SK-N-SH (cell line): ENCODE measurements around the gene SOX13. TPM values are rescaled to one million over a fixed set of nuclear protein-coding genes. Genes with fewer than 3 reads are reported as not detected.

Experiments used
- CTCF ChIA-PET: fragments of 300-600, 350-600 bp; formaldehyde crosslinking; extraction: SDS; loops from one replicate; lab custom pipeline; 2021; lab: Yijun Ruan, JAX
- POLR2A ChIA-PET: fragments of 350-600 bp; sonication (Branson Sonifier 250); formaldehyde crosslinking; extraction: SDS; loops from one replicate; lab custom pipeline; 2020; ENCODE audit warnings: antibody characterized with exemption, inconsistent platforms; lab: Yijun Ruan, JAX
- DNase-seq: peaks from one replicate; pipeline ENCODE4 v3.0.0; 2012
- H2AFZ ChIP-seq: fragments of 200-600 bp; sonication (generic); 2 replicates; pipeline ENCODE4 v1.8.1; 2016; ENCODE audit warnings: antibody characterized with exemption, mild to moderate bottlenecking, low read depth
- H3F3A ChIP-seq: fragments of 200-600 bp; sonication (generic); replicated peaks from 2 replicates; pipeline ENCODE3; 2016; ENCODE audit warnings: antibody characterized with exemption, mild to moderate bottlenecking; ENCODE audit not compliant: insufficient read depth
- H3K27ac ChIP-seq, 2 experiments: fragments of 200-500 bp in 1 of 2; fragments of 200-600 bp in 1 of 2; sonication (Bioruptor generic) in 1 of 2; sonication (generic), shearing (Covaris generic) in 1 of 2; 2 replicates each; pipeline versions ENCODE4 v1.5.1 to v1.6.1; 2014 to 2016; ENCODE audit warnings: low read depth in 2 of 2, inconsistent platforms in 1 of 2, low read length in 1 of 2, mild to moderate bottlenecking in 1 of 2, mixed read lengths in 1 of 2
- H3K27me3 ChIP-seq: fragments of 200-600 bp; sonication (generic), shearing (Covaris generic); 2 replicates; pipeline ENCODE4 v1.6.1; 2016; ENCODE audit warnings: mixed run types; ENCODE audit not compliant: insufficient read depth
- H3K36me3 ChIP-seq, 2 experiments: fragments of 200-500 bp in 1 of 2; fragments of 200-600 bp in 1 of 2; sonication (Bioruptor generic) in 1 of 2; sonication (generic) in 1 of 2; replicated peaks in 1 of 2; 2 replicates each; pipeline versions ENCODE3 to v1.5.1; 2014 to 2016; ENCODE audit warnings: low read length in 1 of 2, mild to moderate bottlenecking in 1 of 2; ENCODE audit not compliant: insufficient read depth in 2 of 2, control insufficient read depth in 1 of 2
- H3K4me1 ChIP-seq, 2 experiments: fragments of 200-500 bp in 1 of 2; fragments of 200-600 bp in 1 of 2; sonication (Bioruptor generic) in 1 of 2; sonication (generic), shearing (Covaris generic) in 1 of 2; 2 replicates each; pipeline versions ENCODE4 v1.5.1 to v1.6.1; 2014 to 2016; ENCODE audit warnings: low read depth in 1 of 2, low read length in 1 of 2, mixed run types in 1 of 2; ENCODE audit not compliant: insufficient read depth in 2 of 2, control insufficient read depth in 1 of 2
- H3K4me2 ChIP-seq: fragments of 200-600 bp; sonication (generic), shearing (Covaris generic); 2 replicates; pipeline ENCODE4 v1.6.1; 2017; ENCODE audit warnings: mixed run types
- H3K4me3 ChIP-seq, 2 experiments: fragments of 200-500 bp in 1 of 2; fragments of 200-600 bp in 1 of 2; sonication (Bioruptor generic) in 1 of 2; sonication (generic), shearing (Covaris generic) in 1 of 2; 2 replicates each; pipeline versions ENCODE4 v1.5.1 to v1.8.1; 2014 to 2016; ENCODE audit warnings: low read depth in 2 of 2, inconsistent platforms in 1 of 2, low read length in 1 of 2, mild to moderate bottlenecking in 1 of 2, mixed read lengths in 1 of 2, moderate library complexity in 1 of 2
- H3K79me2 ChIP-seq: fragments of 200-600 bp; sonication (generic); 2 replicates; pipeline ENCODE4 v1.8.1; 2017; ENCODE audit warnings: mild to moderate bottlenecking; ENCODE audit not compliant: insufficient read depth
- H3K9ac ChIP-seq: fragments of 200-600 bp; sonication (generic); 2 replicates; pipeline ENCODE4 v1.6.1; 2017; ENCODE audit warnings: mixed run types
- H3K9me2 ChIP-seq: fragments of 200-600 bp; sonication (generic); 2 replicates; pipeline ENCODE4 v1.6.1; 2017; ENCODE audit warnings: mixed run types
- H3K9me3 ChIP-seq: fragments of 200-600 bp; sonication (generic); 2 replicates; pipeline ENCODE4 v1.6.1; 2017; ENCODE audit warnings: mixed run types, mild to moderate bottlenecking, moderate library complexity
- H4K20me1 ChIP-seq: fragments of 200-600 bp; sonication (generic); 2 replicates; pipeline ENCODE4 v1.6.1; 2017; ENCODE audit warnings: mild to moderate bottlenecking, mixed run types; ENCODE audit not compliant: insufficient read depth
- CHD2 ChIP-seq: fragments of 150-350 bp; IDR thresholded peaks from 2 replicates; pipeline ENCODE4 v1.6.1; 2018; ENCODE audit warnings: low read length; ENCODE audit not compliant: partially characterized antibody
- ELF1 ChIP-seq: IDR thresholded peaks from 2 replicates; pipeline ENCODE4 v1.4.0; 2012
- EP300 ChIP-seq, 2 experiments: IDR thresholded peaks; 2 replicates each; pipeline versions ENCODE4 v1.4.0 to v1.6.1; 2012; ENCODE audit warnings: borderline replicate concordance in 1 of 2, low read depth in 1 of 2, low read length in 1 of 2
- FOSL2 ChIP-seq: IDR thresholded peaks from 2 replicates; pipeline ENCODE4 v1.4.0; 2012; ENCODE audit warnings: low read depth, mild to moderate bottlenecking, moderate library complexity, borderline replicate concordance
- FOXM1 ChIP-seq: IDR thresholded peaks from 2 replicates; pipeline ENCODE4 v1.4.0; 2012; ENCODE audit warnings: low read depth, mild to moderate bottlenecking
- GABPA ChIP-seq: IDR thresholded peaks from 2 replicates; pipeline ENCODE4 v1.4.0; 2012; ENCODE audit warnings: low read depth, mild to moderate bottlenecking
- IRF3 ChIP-seq: fragments of 150-350 bp; IDR thresholded peaks from 2 replicates; pipeline ENCODE4 v1.6.1; 2016; ENCODE audit warnings: mild to moderate bottlenecking, low read depth, low read length
- MEF2A ChIP-seq: IDR thresholded peaks from 2 replicates; pipeline ENCODE4 v1.4.0; 2012; ENCODE audit warnings: low read depth, borderline replicate concordance
- MXI1 ChIP-seq: IDR thresholded peaks from 2 replicates; pipeline ENCODE4 v1.6.1; 2012; ENCODE audit warnings: mild to moderate bottlenecking, low read depth, low read length, improper control_type of control experiment
- POLR2AphosphoS5 ChIP-seq: IDR thresholded peaks from 2 replicates; pipeline ENCODE4 v1.6.1; 2012; ENCODE audit warnings: low read depth, low read length
- RXRA ChIP-seq: IDR thresholded peaks from 2 replicates; pipeline ENCODE4 v1.4.0; 2012; ENCODE audit warnings: low read depth, mild to moderate bottlenecking, borderline replicate concordance
- TAF1 ChIP-seq: IDR thresholded peaks from 2 replicates; pipeline ENCODE4 v1.6.1; 2012; ENCODE audit warnings: low read depth, mild to moderate bottlenecking, low read length, moderate library complexity, borderline replicate concordance
- TCF12 ChIP-seq: IDR thresholded peaks from 2 replicates; pipeline ENCODE4 v1.4.0; 2012
- TEAD4 ChIP-seq: IDR thresholded peaks from 2 replicates; pipeline ENCODE4 v1.4.0; 2012; ENCODE audit warnings: mild to moderate bottlenecking, borderline replicate concordance; ENCODE audit not compliant: insufficient read depth
- WGBS: methylation state at CpG from one replicate; pipeline ENCODE4 v1.1.6; 2017; ENCODE audit warnings: low lambda C conversion rate; 5-methylcytosine and 5-hydroxymethylcytosine counted together
- polyA plus RNA-seq, 3 experiments: library from polyadenylated mRNA; depleted of rRNA; stranded (reverse); fragments of >200 nt; gene quantifications; 2 replicates each; pipeline ENCODE4 v1.2.3, GENCODE V29; 2012
- TF ChIP-seq, protein P1 (sequence below): fragments of 200-600 bp; sonication (generic); IDR thresholded peaks from 2 replicates; pipeline ENCODE4 v1.6.1; 2017; ENCODE audit warnings: antibody characterized with exemption, mild to moderate bottlenecking, moderate library complexity
- TF ChIP-seq, protein P2 (sequence below): fragments of 150-350 bp; IDR thresholded peaks from 2 replicates; pipeline ENCODE4 v1.6.1; 2017; ENCODE audit warnings: antibody characterized with exemption, low read length, low read depth, borderline replicate concordance
- TF ChIP-seq, protein P3 (sequence below): IDR thresholded peaks from 2 replicates; pipeline ENCODE4; 2012
- TF ChIP-seq, protein P4 (sequence below): IDR thresholded peaks from 2 replicates; pipeline ENCODE4 v1.4.0; 2012; ENCODE audit warnings: low read depth, borderline replicate concordance

The SOX13 gene
- polyA plus RNA-seq, 1 of the 3 experiments (the other 2 are of a cell fraction) = 10.6 TPM

DNA sequence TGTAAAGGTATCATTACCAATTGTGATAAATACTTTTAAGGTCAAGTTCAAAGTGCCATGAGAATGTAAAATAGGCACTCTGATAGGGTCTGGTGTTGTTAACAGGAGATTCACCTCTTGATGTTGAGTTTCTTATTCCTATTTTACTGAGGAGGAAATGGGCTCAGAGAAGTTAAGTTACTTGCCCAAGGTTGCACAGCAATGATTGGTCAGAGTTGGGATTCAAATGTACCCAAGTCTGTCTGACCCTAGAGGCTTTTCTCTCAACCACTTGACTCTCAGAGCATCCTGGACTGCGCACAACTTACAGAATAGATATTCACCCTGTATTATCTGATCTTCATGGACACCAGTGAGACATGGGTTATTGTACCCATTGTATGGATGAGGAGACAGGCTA is 33.9 kb downstream of the SOX13 start:
- Histone ChIP-seq H4K20me1 (no peaks in the 10 kb centered on the region), H3K4me3 (no peak overlapping the region), H3K79me2 (no peaks in the 10 kb centered on the region), H3K36me3 (no peaks in the 10 kb centered on the region), H3K9me3 (no peaks in the 10 kb centered on the region), H2AFZ (no peak overlapping the region), H3K4me1 (peaks cover 10 to 12% of the 10 kb centered on the region in 2 experiments; a peak in 2 of 4 replicates), H3K4me2 (no peak overlapping the region), H3K9me2 (no peaks in the 10 kb centered on the region), H3K27me3 (no peaks in the 10 kb centered on the region), H3F3A (peaks cover 4% of the 10 kb centered on the region), H3K9ac (no peak overlapping the region), H3K27ac (no peak overlapping the region)
- WGBS = 100% methylated on average over 1 of the region's 1 CpG
- no peak for TF ChIP-seq TEAD4
- no peak for TF ChIP-seq MEF2A
- POLR2A ChIA-PET = no interaction called here
- CTCF ChIA-PET = interaction anchor here (3.8 kb wide), 1 partner anchor 21 kb away, joined by 20 read pairs; no protein-coding TSS in a partner anchor
- DNase-seq = no peak

- no peak overlapping the region for H2AFZ ChIP-seq
- no peak overlapping the region for H3K4me3 ChIP-seq
- no peaks in the 10 kb centered on the region for H3K79me2 ChIP-seq
- no peaks in the 10 kb centered on the region for H3K9me2 ChIP-seq
- no peaks in the 10 kb centered on the region for H4K20me1 ChIP-seq
- no peak overlapping the region for H3K4me2 ChIP-seq
- no peak overlapping the region for H3K27ac ChIP-seq
- POLR2A ChIA-PET = no interaction called here
- H3K9me3 ChIP-seq = no peaks in the 10 kb centered on the region
- DNase-seq = no peak
- H3K4me1 ChIP-seq = peaks cover 10 to 12% of the 10 kb centered on the region in 2 experiments; a peak in 2 of 4 replicates
- H3K9ac ChIP-seq = no peak overlapping the region
- no peaks in the 10 kb centered on the region for H3K36me3 ChIP-seq
- TF ChIP-seq POLR2AphosphoS5 = no peak
- TF ChIP-seq, protein P1, sequence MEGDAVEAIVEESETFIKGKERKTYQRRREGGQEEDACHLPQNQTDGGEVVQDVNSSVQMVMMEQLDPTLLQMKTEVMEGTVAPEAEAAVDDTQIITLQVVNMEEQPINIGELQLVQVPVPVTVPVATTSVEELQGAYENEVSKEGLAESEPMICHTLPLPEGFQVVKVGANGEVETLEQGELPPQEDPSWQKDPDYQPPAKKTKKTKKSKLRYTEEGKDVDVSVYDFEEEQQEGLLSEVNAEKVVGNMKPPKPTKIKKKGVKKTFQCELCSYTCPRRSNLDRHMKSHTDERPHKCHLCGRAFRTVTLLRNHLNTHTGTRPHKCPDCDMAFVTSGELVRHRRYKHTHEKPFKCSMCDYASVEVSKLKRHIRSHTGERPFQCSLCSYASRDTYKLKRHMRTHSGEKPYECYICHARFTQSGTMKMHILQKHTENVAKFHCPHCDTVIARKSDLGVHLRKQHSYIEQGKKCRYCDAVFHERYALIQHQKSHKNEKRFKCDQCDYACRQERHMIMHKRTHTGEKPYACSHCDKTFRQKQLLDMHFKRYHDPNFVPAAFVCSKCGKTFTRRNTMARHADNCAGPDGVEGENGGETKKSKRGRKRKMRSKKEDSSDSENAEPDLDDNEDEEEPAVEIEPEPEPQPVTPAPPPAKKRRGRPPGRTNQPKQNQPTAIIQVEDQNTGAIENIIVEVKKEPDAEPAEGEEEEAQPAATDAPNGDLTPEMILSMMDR = no peak
- no peak for TF ChIP-seq RXRA
- TF ChIP-seq IRF3 = no peak
- no peak for TF ChIP-seq GABPA
- TF ChIP-seq TCF12 = no peak
- TF ChIP-seq TEAD4 = no peak
- TF ChIP-seq MXI1 = no peak
- TF ChIP-seq CHD2 = no peak
- TF ChIP-seq, protein P2, sequence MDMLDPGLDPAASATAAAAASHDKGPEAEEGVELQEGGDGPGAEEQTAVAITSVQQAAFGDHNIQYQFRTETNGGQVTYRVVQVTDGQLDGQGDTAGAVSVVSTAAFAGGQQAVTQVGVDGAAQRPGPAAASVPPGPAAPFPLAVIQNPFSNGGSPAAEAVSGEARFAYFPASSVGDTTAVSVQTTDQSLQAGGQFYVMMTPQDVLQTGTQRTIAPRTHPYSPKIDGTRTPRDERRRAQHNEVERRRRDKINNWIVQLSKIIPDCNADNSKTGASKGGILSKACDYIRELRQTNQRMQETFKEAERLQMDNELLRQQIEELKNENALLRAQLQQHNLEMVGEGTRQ = no peak
- TF ChIP-seq, protein P3, sequence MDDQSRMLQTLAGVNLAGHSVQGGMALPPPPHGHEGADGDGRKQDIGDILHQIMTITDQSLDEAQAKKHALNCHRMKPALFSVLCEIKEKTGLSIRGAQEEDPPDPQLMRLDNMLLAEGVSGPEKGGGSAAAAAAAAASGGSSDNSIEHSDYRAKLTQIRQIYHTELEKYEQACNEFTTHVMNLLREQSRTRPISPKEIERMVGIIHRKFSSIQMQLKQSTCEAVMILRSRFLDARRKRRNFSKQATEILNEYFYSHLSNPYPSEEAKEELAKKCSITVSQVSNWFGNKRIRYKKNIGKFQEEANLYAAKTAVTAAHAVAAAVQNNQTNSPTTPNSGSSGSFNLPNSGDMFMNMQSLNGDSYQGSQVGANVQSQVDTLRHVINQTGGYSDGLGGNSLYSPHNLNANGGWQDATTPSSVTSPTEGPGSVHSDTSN = no peak
- TF ChIP-seq TAF1 = no peak
- TF ChIP-seq EP300 (IDR thresholded peaks at IDR 0.05; ENCODE audit: borderline replicate concordance in 1 of 2, low read depth in 1 of 2, low read length in 1 of 2) = no peak
- TF ChIP-seq, protein P4, sequence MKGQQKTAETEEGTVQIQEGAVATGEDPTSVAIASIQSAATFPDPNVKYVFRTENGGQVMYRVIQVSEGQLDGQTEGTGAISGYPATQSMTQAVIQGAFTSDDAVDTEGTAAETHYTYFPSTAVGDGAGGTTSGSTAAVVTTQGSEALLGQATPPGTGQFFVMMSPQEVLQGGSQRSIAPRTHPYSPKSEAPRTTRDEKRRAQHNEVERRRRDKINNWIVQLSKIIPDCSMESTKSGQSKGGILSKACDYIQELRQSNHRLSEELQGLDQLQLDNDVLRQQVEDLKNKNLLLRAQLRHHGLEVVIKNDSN = no peak
- no peak for TF ChIP-seq FOSL2
- no peak for TF ChIP-seq ELF1
- TF ChIP-seq FOXM1 = no peak
- H3F3A ChIP-seq = peaks cover 3% of the 10 kb centered on the region
- CTCF ChIA-PET = interaction anchor here (1.3 to 3.8 kb wide), 2 partner anchors 20 to 237 kb away, joined by 7 to 20 read pairs; no protein-coding TSS in a partner anchor
- 100% methylated on average over 2 of the region's 2 CpGs for WGBS
- H3K27me3 ChIP-seq = no peaks in the 10 kb centered on the region
Observed at GRCh38 chr1:204107892-204108291, 35.0 kb downstream of the SOX13 start.
